ENCODE measurements around the gene TOPORS. TPM values are rescaled to one million over a fixed set of nuclear protein-coding genes. Genes with fewer than 3 reads are reported as not detected.
A peak's percentile ranks its signal among the peaks of the same experiment; 100 is the strongest.

The TOPORS gene
- total RNA-seq, 2 donors from 2014 or later = 11.8 to 30.8 TPM

- no peaks in the 10 kb centered on the region for H3K9me3 ChIP-seq
- no peaks in the 10 kb centered on the region for H3K27me3 ChIP-seq (replicated peaks; ENCODE audit: insufficient read depth)
- no peak overlapping the region for H3K4me3 ChIP-seq
- DNase-seq (ENCODE audit: low spot score) (no peak), ATAC-seq (ENCODE audit: insufficient number of reproducible peaks, low FRiP score, low read depth) (no peak)
- no peak overlapping the region for H3K27ac ChIP-seq
- no peaks in the 10 kb centered on the region for H3K4me1 ChIP-seq (ENCODE audit: control insufficient read depth in 1 of 2, low read depth in 2 of 2)
- no peak for TF ChIP-seq CTCF (IDR thresholded peaks at IDR 0.05)
- no peaks in the 10 kb centered on the region for H3K36me3 ChIP-seq
These were observed 28.4 kb upstream of the TOPORS start for GRCh38 chr9:32580631-32581300.

- ATAC-seq (ENCODE audit: insufficient number of reproducible peaks, low FRiP score, low read depth) (no peak), DNase-seq (ENCODE audit: low spot score) (peak; percentile 21)
- Histone ChIP-seq H3K27me3 (replicated peaks; ENCODE audit: insufficient read depth) (no peaks in the 10 kb centered on the region), H3K4me1 (ENCODE audit: control insufficient read depth in 1 of 2, low read depth in 2 of 2) (no peaks in the 10 kb centered on the region), H3K9me3 (no peaks in the 10 kb centered on the region), H3K27ac (no peak overlapping the region), H3K36me3 (no peaks in the 10 kb centered on the region), H3K4me3 (peak overlapping the region; percentile 58)
- TF ChIP-seq CTCF (IDR thresholded peaks at IDR 0.05) = peak; percentile 92
These were observed 27.4 kb upstream of the TOPORS start for GRCh38 chr9:32579706-32580331.

- peaks cover 0 to 1% of the 10 kb centered on the region in 2 donors for H3K4me1 ChIP-seq (ENCODE audit: control insufficient read depth in 1 of 2, low read depth in 2 of 2)
- H3K4me3 ChIP-seq = peak overlapping the region; percentile 58
- no peak for TF ChIP-seq CTCF (IDR thresholded peaks at IDR 0.05)
- H3K9me3 ChIP-seq = no peaks in the 10 kb centered on the region
- H3K36me3 ChIP-seq = no peaks in the 10 kb centered on the region
- no peak for ATAC-seq (ENCODE audit: insufficient number of reproducible peaks, low FRiP score, low read depth)
- H3K27ac ChIP-seq = no peak overlapping the region
- no peaks in the 10 kb centered on the region for H3K27me3 ChIP-seq (replicated peaks; ENCODE audit: insufficient read depth)
- DNase-seq (ENCODE audit: low spot score) = no peak
These were observed 26.6 kb upstream of the TOPORS start for GRCh38 chr9:32578976-32579375.

GRCh38 chr9:32577316-32577715 lies 24.9 kb upstream of the TOPORS start:
- Histone ChIP-seq H3K27ac (no peak overlapping the region), H3K9me3 (no peaks in the 10 kb centered on the region), H3K4me1 (ENCODE audit: control insufficient read depth in 1 of 2, low read depth in 2 of 2) (peaks cover 4 to 10% of the 10 kb centered on the region in 2 donors), H3K4me3 (no peak overlapping the region), H3K36me3 (no peaks in the 10 kb centered on the region), H3K27me3 (replicated peaks; ENCODE audit: insufficient read depth) (no peaks in the 10 kb centered on the region)
- no peak for TF ChIP-seq CTCF (IDR thresholded peaks at IDR 0.05)
- DNase-seq (ENCODE audit: low spot score) (no peak), ATAC-seq (ENCODE audit: insufficient number of reproducible peaks, low FRiP score, low read depth) (no peak)

- H3K4me3 ChIP-seq = no peak overlapping the region
These were observed 22.5 kb upstream of the TOPORS start for GRCh38 chr9:32574858-32575257.

More at GRCh38 chr9:32574858-32575257, 22.5 kb upstream of the TOPORS start:
- H3K27ac ChIP-seq = no peak overlapping the region
- H3K27me3 ChIP-seq (replicated peaks; ENCODE audit: insufficient read depth) = no peaks in the 10 kb centered on the region
- H3K4me1 ChIP-seq (ENCODE audit: control insufficient read depth in 1 of 2, low read depth in 2 of 2) = peaks cover 12 to 26% of the 10 kb centered on the region in 2 donors
- no peaks in the 10 kb centered on the region for H3K9me3 ChIP-seq
- no peak for TF ChIP-seq CTCF (IDR thresholded peaks at IDR 0.05)
- no peaks in the 10 kb centered on the region for H3K36me3 ChIP-seq
- DNase-seq (ENCODE audit: low spot score) (no peak), ATAC-seq (ENCODE audit: insufficient number of reproducible peaks, low FRiP score, low read depth) (no peak)

Data from thoracic aorta (tissue), 2 donors.